Right lung (tissue), 5 donors: ENCODE data around the gene STAT4. TPM values are rescaled to one million over a fixed set of nuclear protein-coding genes. Genes with fewer than 3 reads are reported as not detected.

Source experiments
- DNase-seq, 2 donors: peaks; one replicate each; pipeline ENCODE4 v3.0.0-alpha.2; 2013
- polyA plus RNA-seq, 5 donors: library from polyadenylated mRNA; unstranded; fragments of 120-200 nt; gene quantifications; one replicate each; pipeline versions ENCODE4 v1.2.1 to v1.2.3, GENCODE V29; 2013; ENCODE audit warnings: inconsistent platforms in 1 of 5, low replicate concordance in 1 of 5; ENCODE audit not compliant: insufficient read length in 5 of 5, insufficient read depth in 1 of 5

STAT4 gene
- polyA plus RNA-seq, 5 donors = 4.9 to 11.0 (median 9.7) TPM

DNA sequence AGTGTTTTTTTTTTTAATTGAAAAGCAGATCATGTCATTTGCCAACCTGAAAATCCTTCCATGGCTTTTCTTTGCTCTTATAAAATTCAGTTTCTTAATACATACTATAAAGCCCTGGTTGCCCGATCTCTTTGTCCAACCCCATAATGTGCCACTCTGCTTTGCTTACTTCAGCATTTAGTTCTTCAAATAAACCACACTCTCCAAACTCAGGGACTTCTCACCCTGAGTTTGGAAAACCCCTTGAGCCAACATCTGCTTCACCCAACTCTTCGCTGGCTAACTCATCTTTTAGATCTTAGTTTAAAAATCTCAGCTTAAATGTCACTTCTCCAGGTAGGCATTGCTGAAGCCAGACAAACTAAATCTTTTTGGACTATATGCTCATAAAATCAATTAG lies 135.6 kb downstream of the STAT4 start:
- no peak for DNase-seq

GRCh38 chr2:191014653-191015020 lies 136.2 kb downstream of the STAT4 start:
- no peak for DNase-seq

- DNase-seq = peak; percentile 95 to 96
These were observed 136.7 kb downstream of the STAT4 start, which contains the start of gene STAT1 for GRCh38 chr2:191013932-191014652. TSS of gene STAT1 (minus strand) at chr2:191014171. CDS start at chr2:191010003, 4,168 bp downstream.

DNA sequence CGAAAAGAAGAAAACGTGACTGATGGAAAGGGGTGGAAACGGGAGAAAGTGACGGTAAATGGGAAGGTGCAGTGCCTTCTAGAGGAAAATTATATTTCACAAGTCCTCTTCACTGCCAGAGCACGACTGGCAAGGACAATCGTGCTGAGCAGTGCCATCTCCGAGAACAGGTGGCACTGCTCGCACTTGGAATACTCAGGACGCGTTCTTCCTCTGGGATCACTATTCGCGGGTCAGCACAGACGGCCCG lies 137.2 kb downstream of the STAT4 start:
- DNase-seq = no peak

- DNase-seq = no peak
These were observed 137.7 kb downstream of the STAT4 start for GRCh38 chr2:191012845-191013681.

DNA sequence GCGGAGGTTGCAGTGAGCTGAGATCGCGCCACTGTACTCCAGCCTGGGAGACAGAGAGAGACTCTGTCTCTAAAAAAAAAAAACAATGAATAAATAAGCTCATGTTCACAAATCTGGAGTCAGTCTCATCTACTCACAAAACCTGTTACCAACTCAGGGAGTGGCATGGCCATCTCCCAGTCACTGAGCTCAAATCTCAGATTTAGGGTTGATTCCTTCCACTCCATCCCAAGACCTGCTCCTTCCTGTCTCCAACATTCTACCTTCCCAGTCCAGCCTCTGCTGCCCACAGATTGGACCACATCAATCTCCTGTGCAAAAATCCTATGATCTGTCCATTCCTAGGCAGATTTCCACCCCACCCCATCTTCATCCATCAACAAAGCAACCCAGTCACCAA lies 138.4 kb downstream of the STAT4 start:
- DNase-seq = no peak

GRCh38 chr2:191010887-191011885 lies 139.6 kb downstream of the STAT4 start:
- DNase-seq = no peak

- DNase-seq = no peak
These were observed 141.0 kb downstream of the STAT4 start for GRCh38 chr2:191009541-191010374.

DNA sequence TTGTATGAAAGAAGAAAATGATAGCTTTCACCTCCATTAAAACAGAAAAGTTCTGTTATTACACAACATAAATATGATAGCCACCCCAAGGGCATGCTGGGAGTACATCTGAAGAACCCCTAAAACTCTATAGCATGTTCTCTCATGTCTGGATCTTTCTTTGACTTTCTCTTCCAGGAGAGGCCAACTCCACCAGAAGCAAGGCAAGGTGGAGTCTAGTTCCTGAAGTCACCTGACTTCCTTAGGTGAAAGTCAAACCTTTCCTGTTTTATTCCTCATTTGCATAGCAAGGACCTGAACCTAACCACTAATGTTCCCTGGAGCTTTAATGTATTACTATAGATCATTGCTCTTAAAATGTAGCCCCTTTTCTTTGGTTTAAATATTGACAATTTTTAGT lies 142.5 kb downstream of the STAT4 start:
- DNase-seq = no peak

DNA sequence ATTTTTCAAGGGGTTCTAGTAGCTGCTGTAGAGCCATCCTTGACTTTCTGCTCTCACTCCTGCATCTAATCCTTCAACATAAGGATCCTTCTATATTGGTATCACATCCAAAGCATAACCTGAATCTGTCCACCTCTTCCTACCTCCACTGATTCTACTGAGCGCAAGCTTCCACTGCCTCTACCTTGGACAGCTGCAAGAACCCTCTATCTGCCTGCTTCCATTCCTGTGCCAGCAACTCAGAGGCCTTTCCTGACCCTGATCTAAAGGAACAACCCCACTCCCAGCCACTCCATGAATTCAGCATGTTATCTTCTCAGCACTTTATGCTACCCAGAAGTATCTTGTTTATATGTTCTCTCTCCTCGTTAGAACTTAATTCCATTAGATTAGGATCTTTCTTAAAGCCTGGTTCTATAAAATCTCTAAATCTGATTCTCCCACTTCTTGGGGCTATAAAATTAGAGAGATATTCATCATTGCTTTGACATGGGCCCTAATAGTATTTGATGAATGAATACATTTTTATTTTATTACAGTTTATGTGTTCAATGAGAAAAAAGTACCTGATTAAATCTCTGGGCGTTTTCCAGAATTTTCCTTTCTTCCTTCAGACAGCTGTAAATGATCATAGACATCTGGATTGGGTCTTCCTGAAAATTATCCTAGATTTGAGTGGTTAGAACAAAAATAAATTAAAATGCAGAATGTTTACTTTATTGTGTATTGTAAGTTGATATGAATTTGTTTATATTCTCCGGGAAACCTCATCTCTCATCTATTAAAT lies 143.6 kb downstream of the STAT4 start:
- no peak for DNase-seq

GRCh38 chr2:191006297-191006696 lies 144.5 kb downstream of the STAT4 start:
- DNase-seq = no peak

- no peak for DNase-seq
These were observed 147.1 kb downstream of the STAT4 start for GRCh38 chr2:191003405-191004309.

GRCh38 chr2:191001624-191002023 lies 149.2 kb downstream of the STAT4 start:
- no peak for DNase-seq

DNA sequence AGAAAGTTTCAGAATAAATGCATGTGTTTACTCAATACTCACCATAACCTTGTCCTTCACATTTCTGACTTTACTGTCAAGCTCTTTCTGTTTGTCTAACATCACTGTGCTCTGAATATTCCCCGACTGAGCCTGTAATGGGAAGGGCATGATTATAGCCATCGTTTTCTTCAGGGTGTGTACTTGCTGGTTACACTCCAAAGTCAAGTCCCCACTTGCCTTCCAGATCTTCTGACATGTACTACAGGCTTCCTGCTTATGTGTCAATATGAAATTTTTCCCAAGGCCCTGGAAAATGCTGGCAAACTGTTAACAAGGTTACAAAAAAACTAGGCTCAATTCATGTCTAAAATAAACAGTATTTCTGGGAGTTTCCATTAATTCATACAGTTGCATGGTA lies 149.8 kb downstream of the STAT4 start:
- no peak for DNase-seq

DNA sequence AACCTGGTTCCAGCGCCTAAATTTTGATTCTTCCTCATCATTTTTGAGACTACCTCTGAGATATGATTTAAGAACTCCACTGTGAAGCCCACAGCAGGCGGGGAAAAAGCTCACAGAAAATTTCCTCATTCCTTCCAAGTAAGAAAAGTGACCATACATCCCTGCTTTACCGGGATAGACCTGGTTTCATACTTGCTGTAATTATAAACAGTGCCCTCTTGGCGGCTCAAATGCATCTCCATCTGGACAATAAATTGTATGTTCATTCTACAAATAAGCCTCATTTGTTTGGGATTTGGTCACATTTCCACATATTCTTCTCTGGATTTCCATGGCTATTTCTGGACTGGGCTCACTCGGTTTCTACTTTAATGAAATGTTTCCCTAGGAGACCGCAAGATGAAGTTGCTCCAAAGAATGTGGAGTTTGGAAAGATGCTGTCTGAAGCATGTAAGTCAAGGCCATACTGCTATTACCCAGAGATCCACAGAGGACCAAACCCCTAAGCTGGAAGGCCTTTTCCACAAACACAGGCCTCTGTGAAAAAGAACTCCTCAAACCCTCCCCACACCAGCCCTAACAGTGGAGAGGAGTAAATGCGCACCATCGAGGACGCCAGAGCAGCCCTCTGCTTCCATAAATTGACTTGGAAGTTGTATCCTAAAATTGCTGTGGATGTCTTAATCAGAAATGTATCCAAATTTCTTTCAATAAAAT lies 150.7 kb downstream of the STAT4 start:
- no peak for DNase-seq

GRCh38 chr2:190999058-190999457 lies 151.7 kb downstream of the STAT4 start:
- no peak for DNase-seq

- no peak for DNase-seq
These were observed 153.2 kb downstream of the STAT4 start for GRCh38 chr2:190997526-190998113.

DNA sequence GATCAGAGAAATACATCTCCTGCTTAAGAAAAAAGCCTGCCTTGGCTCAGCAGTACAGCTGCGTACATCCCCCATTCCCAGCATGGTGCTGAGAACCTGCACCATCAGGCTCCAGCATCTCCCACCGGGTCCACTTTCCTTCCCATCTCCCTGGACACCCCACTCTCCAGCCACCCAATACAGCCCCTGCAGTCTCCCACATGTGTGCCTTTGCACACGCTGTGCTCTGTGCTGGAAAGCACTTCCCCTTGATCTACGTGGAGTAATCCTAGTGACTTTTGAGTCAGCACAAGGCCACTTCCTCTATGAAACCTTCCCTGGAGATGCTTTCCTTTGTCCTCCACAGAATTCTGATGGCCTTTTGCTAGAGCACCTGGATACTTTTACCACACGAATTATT lies 153.8 kb downstream of the STAT4 start:
- no peak for DNase-seq
